Endodermal cell (in vitro differentiated cells): ENCODE results near the gene LMOD1. TPM values are rescaled to one million over a fixed set of nuclear protein-coding genes. Genes with fewer than 3 reads are reported as not detected.
"Not testable (repeated sequence)": the region's sequence is repeated elsewhere in the genome, so short reads cannot be mapped to it uniquely, and the experiment has no call there.

Experiments
- DNase-seq: peaks from one replicate; pipeline ENCODE4 v3.0.0-alpha.2; 2017
- H3K27ac ChIP-seq: 2 replicates; pipeline ENCODE4 v1.5.1; 2013; ENCODE audit warnings: mild to moderate bottlenecking, low read depth, low read length, moderate library complexity
- H3K27me3 ChIP-seq: 2 replicates; pipeline ENCODE4 v1.6.1; 2013; ENCODE audit warnings: mild to moderate bottlenecking, low read length, moderate library complexity; ENCODE audit not compliant: insufficient read depth, control insufficient read depth, poor library complexity, severe bottlenecking
- H3K36me3 ChIP-seq: 2 replicates; pipeline ENCODE4 v1.7.0; 2013; ENCODE audit warnings: mild to moderate bottlenecking, low read length, moderate library complexity; ENCODE audit not compliant: control insufficient read depth, insufficient read depth
- H3K4me1 ChIP-seq: one replicate; pipeline ENCODE4 v1.7.0; 2013; ENCODE audit warnings: low read length; ENCODE audit not compliant: control insufficient read depth, insufficient read depth
- H3K4me3 ChIP-seq: 2 replicates; pipeline ENCODE4 v1.5.1; 2013; ENCODE audit warnings: mild to moderate bottlenecking, low read length, moderate library complexity
- H3K9ac ChIP-seq: 2 replicates; pipeline ENCODE4 v1.6.1; 2013; ENCODE audit warnings: mild to moderate bottlenecking, low read length, moderate library complexity; ENCODE audit not compliant: poor library complexity, severe bottlenecking; ENCODE audit errors: extremely low read depth
- H3K9me3 ChIP-seq: 2 replicates; pipeline ENCODE4 v1.6.1; 2013; ENCODE audit warnings: mild to moderate bottlenecking, low read length, moderate library complexity; ENCODE audit not compliant: control insufficient read depth
- H3K27ac Mint-ChIP-seq: 2 replicates; pipeline ENCODE4 v1.8.0; 2020; ENCODE audit warnings: mixed read lengths
- H3K27me3 Mint-ChIP-seq: 2 replicates; pipeline ENCODE4 v1.8.0; 2021; ENCODE audit warnings: mild to moderate bottlenecking, mixed read lengths; ENCODE audit not compliant: insufficient read depth
- H3K36me3 Mint-ChIP-seq: 2 replicates; pipeline ENCODE4 v1.8.0; 2020; ENCODE audit warnings: low read depth, mixed read lengths
- H3K4me1 Mint-ChIP-seq: 2 replicates; pipeline ENCODE4 v1.8.0; 2020; ENCODE audit warnings: mixed read lengths
- H3K4me3 Mint-ChIP-seq: 2 replicates; pipeline ENCODE4 v1.8.0; 2020; ENCODE audit warnings: mild to moderate bottlenecking, moderate library complexity, mixed read lengths
- H3K9me3 Mint-ChIP-seq: 2 replicates; pipeline ENCODE4 v1.8.0; 2020; ENCODE audit warnings: mild to moderate bottlenecking, mixed read lengths
- WGBS, 2 experiments: methylation state at CpG; one replicate each; pipeline versions ENCODE4 v1.1.5 to v1.1.7; 2013; ENCODE audit warnings: missing lambda C conversion rate in 2 of 2, mixed read lengths in 1 of 2; ENCODE audit not compliant: insufficient coverage in 1 of 2, insufficient read length in 1 of 2; 5-methylcytosine and 5-hydroxymethylcytosine counted together
- total RNA-seq, 2 donors: library from RNA; stranded (reverse); fragmentation: NEBNext Ultra II Directional in 1 of 2; extraction: Animal tissue kit (Norgen Biotek cat#: 25700) in 1 of 2; gene quantifications; 2 replicates in 1 of 2; 3 replicates in 1 of 2; pipeline ENCODE4 v1.2.1, GENCODE V29; 2021
- TF ChIP-seq, protein P1 (sequence below): fragments of 200-600 bp; sonication (generic); conservative IDR thresholded peaks from 2 replicates; pipeline ENCODE4 v1.5.0; 2021; ENCODE audit warnings: antibody characterized with exemption, mild to moderate bottlenecking

LMOD1 gene
- total RNA-seq, 2 donors from 2014 or later: 0.31 to 0.60 TPM

DNA sequence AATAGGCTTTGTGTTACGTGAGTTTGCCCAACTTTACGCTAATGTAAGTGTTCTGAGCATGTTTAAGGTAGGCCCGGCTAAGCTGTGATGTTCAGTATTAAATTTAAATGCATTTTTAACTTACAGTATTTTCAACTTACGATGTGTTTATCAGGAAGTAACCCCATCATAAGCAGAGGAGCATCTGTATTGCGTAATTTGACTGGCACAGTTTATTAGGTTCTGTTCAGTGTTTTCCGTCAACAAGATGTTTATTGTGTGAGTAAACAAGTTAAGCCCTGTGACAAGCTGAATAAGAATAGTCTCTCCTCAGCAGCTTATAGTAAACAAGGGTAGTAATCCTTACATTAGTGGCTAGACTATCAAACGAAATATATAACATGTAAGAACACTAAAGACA is 84.9 kb downstream of the LMOD1 start:
- Histone ChIP-seq H3K9me3 (no peaks in the 10 kb centered on the region), H3K27ac (no peak overlapping the region), H3K4me3 (no peak overlapping the region), H3K27me3 (no peaks in the 10 kb centered on the region), H3K9ac (no peak overlapping the region), H3K36me3 (peaks cover 86% of the 10 kb centered on the region), H3K4me1 (no peaks in the 10 kb centered on the region)
- peaks cover 70% of the 10 kb centered on the region for H3K36me3 Mint-ChIP-seq
- H3K27me3 Mint-ChIP-seq: no peaks in the 10 kb centered on the region
- 95 to 100% methylated on average over 2 to 7 of the region's 7 CpGs for WGBS, 2 experiments
- TF ChIP-seq, protein P1, sequence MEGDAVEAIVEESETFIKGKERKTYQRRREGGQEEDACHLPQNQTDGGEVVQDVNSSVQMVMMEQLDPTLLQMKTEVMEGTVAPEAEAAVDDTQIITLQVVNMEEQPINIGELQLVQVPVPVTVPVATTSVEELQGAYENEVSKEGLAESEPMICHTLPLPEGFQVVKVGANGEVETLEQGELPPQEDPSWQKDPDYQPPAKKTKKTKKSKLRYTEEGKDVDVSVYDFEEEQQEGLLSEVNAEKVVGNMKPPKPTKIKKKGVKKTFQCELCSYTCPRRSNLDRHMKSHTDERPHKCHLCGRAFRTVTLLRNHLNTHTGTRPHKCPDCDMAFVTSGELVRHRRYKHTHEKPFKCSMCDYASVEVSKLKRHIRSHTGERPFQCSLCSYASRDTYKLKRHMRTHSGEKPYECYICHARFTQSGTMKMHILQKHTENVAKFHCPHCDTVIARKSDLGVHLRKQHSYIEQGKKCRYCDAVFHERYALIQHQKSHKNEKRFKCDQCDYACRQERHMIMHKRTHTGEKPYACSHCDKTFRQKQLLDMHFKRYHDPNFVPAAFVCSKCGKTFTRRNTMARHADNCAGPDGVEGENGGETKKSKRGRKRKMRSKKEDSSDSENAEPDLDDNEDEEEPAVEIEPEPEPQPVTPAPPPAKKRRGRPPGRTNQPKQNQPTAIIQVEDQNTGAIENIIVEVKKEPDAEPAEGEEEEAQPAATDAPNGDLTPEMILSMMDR: no peak
- H3K9me3 Mint-ChIP-seq: no peaks in the 10 kb centered on the region
- no peak for DNase-seq
- H3K4me1 Mint-ChIP-seq: no peaks in the 10 kb centered on the region
- no peak overlapping the region for H3K4me3 Mint-ChIP-seq
- no peak overlapping the region for H3K27ac Mint-ChIP-seq

DNA sequence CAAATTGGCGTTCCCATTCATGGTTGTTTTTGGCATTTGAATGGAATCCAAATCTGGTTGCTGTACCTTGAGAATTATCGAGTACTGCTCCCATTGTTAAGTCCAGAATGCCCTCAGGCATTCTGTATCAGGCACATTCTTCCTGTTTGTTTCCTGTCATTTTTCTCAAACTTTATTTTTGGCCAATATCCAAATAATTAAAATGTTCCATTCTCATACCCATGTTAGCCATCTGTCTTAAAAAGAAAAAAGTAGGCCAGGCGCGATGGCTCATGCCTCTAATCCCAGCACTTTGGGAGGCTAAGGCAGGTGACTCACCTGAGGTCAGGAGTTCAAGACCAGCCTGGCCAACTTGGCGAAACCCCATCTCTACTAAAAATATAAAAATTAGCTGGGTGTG is 86.9 kb downstream of the LMOD1 start:
- Mint-ChIP-seq H3K9me3 (no peaks in the 10 kb centered on the region), H3K36me3 (peaks cover 79% of the 10 kb centered on the region), H3K4me1 (no peaks in the 10 kb centered on the region), H3K27me3 (no peaks in the 10 kb centered on the region), H3K4me3 (no peak overlapping the region), H3K27ac (peak overlapping the region; percentile 3)
- TF ChIP-seq, protein P1: no peak
- peaks cover 90% of the 10 kb centered on the region for H3K36me3 ChIP-seq
- no peak overlapping the region for H3K27ac ChIP-seq
- H3K27me3 ChIP-seq: no peaks in the 10 kb centered on the region
- H3K9ac ChIP-seq: no peak overlapping the region
- no peak for DNase-seq
- no peaks in the 10 kb centered on the region for H3K4me1 ChIP-seq
- 83 to 96% methylated on average over 4 to 5 of the region's 5 CpGs for WGBS, 2 experiments
- H3K4me3 ChIP-seq: no peak overlapping the region
- H3K9me3 ChIP-seq: no peaks in the 10 kb centered on the region

DNA sequence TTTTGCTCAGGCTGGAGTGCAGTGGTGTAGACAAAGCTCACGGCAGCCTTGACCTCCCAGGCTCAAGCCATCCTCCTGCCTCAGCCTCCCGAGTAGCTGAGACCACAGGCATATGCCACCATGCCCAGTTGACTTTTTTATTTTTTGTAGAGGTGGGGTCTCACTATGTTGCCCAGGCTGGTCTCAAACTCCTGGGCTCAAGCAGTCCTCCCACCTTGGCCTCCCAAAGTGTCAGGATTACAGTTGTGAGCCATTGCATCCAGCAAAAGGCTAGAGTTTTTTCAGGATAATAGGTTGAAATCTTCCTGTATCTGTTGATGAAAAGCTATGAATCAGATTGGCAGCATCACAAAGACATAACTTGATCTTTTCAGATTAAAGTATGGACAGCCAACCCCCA is 89.6 kb downstream of the LMOD1 start:
- peaks cover 96% of the 10 kb centered on the region for H3K36me3 ChIP-seq
- not testable (repeated sequence) for H3K4me3 ChIP-seq, DNase-seq, H3K27me3 ChIP-seq, H3K27ac Mint-ChIP-seq, H3K4me1 Mint-ChIP-seq, H3K9me3 Mint-ChIP-seq, H3K9ac ChIP-seq, H3K4me3 Mint-ChIP-seq, H3K27me3 Mint-ChIP-seq, H3K27ac ChIP-seq, H3K4me1 ChIP-seq, H3K9me3 ChIP-seq
- 86 to 90% methylated on average over 2 of the region's 2 CpGs for WGBS, 2 experiments
- peaks cover 76% of the 10 kb centered on the region for H3K36me3 Mint-ChIP-seq

DNA sequence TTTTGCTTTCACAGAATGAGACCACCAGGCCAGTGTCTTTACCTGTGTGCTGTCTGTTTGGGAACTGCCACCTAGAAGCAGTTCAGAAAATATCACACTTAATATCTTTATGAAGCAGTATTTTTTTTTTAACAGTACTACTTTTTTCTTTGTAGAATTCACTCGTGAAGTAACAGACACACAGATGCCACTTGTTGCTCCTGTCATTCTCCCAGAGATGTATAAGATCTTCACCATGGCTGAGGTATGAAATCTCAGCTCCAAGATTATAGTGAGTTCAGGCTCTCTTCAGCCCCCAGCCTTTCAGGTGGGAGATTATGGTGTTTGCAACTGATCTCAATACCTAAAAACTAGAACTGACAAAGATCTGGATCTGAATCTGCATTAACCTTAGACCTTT is 94.4 kb downstream of the LMOD1 start:
- no peak overlapping the region for H3K4me3 Mint-ChIP-seq
- TF ChIP-seq, protein P1: no peak
- H3K9ac ChIP-seq: no peak overlapping the region
- no peaks in the 10 kb centered on the region for H3K27me3 ChIP-seq
- no peaks in the 10 kb centered on the region for H3K9me3 ChIP-seq
- H3K4me1 Mint-ChIP-seq: no peaks in the 10 kb centered on the region
- H3K27ac ChIP-seq: no peak overlapping the region
- H3K4me1 ChIP-seq: peaks cover 5% of the 10 kb centered on the region
- no peaks in the 10 kb centered on the region for H3K27me3 Mint-ChIP-seq
- no peak overlapping the region for H3K27ac Mint-ChIP-seq
- DNase-seq: no peak
- H3K4me3 ChIP-seq: no peak overlapping the region
- H3K36me3 ChIP-seq: peaks cover 88% of the 10 kb centered on the region
- H3K9me3 Mint-ChIP-seq: no peaks in the 10 kb centered on the region
- WGBS, 2 experiments: 83 to 94% methylated on average over 1 of the region's 1 CpG
- peaks cover 75% of the 10 kb centered on the region for H3K36me3 Mint-ChIP-seq
